HG03354 (cell line): ENCODE results near the gene OTOA.
"Not testable (repeated sequence)": the region's sequence is repeated elsewhere in the genome, so short reads cannot be mapped to it uniquely, and the experiment has no call there.

Source experiments
- ATAC-seq: cut with Tn5 transposase; IDR thresholded peaks from one replicate; pipeline ENCODE4 v1.9.1; 2021; ENCODE audit warnings: mild to moderate bottlenecking; ENCODE audit not compliant: unreplicated experiment, poor library complexity, severe bottlenecking

OTOA gene

DNA sequence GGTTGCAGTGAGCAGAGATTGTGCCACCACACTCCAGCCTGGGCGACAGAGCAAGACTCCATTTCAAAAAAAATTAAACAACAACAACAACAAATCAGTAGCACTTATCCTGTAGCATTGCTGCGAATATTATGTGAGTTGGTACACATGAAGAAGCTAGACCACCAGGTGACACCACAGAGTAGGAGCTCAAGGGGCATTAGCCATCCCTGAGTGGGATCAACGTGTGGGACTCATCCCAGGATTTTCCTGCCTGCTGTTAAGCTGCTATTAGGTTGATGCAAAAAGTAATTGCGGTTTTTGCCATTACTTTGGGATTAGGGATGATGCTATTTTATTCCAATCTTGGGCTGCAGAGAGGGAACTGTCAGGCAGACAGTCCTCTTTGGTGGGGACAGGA, 47.2 kb downstream of the OTOA start:
- ATAC-seq = no peak

DNA sequence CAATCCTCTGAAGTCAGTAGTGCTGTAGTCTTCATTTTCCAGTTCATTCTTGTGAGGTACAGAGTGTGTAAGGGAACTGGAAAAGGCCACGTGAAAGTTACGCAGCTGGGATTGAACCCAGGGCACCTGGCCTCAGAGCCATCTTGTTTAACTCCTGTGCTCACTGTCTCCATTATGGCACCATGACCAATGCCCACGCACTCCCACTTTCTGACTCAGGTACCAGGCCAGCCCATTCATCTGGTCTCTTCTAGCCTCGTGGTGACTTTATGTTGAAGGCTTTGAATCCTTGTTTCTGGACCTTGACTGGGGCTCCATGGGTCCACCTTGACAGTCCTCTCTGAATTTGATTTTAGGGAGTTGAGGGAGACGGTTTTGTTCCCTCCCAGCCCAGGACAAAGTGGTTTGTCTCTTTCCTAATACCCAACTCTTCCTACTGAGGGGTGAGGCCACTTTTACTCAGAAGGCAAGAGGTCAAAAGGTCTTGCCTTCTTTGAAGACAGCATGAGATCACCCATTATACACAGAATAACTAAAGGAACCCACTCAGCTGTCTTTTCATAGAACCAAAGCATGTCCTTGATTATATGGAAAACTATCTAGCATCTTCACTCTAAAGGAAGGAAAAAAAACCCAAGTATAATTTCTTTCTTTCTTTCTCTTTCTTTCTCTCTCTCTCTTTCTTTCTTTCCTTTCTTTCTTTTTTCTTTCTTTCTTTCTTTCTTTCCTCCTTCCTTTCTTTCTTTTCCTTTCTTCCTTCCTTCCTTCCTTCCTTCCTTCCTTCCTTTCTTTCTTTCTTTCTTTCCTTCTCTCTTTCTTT, 50.0 kb downstream of the OTOA start:
- ATAC-seq = no peak

DNA sequence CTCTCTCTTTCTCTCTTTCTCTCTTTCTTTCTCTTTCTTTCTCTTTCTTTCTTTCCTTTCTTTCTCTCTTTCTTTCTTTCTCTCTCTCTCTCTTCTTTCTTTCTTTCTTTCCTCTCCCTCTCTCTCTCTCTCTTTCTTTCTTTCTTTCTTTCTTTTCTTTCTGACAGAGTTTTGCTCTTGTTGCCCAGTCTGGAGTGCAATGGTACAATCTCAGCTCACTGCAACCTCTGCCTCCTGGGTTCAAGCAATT, 50.5 kb downstream of the OTOA start:
- ATAC-seq = not testable (repeated sequence)

DNA sequence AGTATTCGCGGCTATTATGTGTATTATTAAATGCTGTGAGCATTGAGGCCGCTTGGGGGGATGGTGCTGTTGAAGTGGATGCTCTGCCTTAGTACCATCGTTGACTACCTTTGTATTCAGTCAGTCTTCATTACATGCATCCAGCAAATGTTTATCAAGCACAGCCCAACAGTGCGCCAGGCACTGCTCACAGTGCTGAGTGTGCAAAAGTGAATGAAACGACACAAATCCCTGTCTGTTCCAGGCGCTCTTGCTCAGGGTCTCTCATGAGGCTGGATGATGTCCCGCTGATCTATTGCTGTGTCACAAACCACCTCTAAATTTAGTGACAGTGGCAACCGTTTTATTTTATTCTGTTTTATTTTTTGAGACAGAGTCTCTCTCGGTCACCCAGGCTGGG, 53.8 kb downstream of the OTOA start:
- no peak for ATAC-seq

DNA sequence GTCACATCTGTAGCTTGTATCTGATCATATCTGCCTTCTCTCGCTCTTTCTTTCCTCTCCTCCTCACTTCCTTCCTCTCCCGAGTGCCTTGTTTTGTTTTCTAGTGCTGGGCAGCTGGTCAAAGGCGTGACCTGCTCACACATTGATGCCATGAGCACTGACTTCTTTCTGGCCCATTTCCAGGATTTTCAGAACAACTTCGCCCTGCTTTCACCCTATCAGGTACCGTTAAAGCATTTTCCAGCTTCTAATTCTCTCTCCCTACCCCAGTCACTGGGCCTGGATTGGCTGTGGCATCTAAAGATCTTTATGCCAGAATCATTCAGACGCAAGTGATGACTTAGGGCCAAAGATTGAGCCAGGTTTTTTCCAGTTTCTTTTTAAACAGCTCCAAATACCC, 55.5 kb downstream of the OTOA start:
- no peak for ATAC-seq

DNA sequence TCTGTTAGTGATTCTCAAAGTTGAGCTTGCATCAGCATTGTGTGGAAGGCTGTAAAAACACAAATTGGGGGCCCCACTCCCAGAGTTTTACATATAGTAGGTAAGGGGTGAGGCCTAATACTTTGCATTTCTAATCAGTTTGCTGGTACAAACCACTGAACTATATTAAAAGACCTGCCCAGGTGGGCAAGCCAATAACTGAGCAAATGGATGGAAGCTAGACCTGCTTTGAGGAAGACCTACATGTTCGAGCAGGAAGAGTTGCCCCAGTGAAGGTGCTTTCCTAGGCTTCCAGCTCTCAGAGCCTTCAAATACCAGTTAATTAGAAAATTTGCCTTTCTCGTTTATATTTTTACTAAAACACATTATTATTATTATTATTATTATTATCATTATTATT, 56.8 kb downstream of the OTOA start:
- no peak for ATAC-seq

DNA sequence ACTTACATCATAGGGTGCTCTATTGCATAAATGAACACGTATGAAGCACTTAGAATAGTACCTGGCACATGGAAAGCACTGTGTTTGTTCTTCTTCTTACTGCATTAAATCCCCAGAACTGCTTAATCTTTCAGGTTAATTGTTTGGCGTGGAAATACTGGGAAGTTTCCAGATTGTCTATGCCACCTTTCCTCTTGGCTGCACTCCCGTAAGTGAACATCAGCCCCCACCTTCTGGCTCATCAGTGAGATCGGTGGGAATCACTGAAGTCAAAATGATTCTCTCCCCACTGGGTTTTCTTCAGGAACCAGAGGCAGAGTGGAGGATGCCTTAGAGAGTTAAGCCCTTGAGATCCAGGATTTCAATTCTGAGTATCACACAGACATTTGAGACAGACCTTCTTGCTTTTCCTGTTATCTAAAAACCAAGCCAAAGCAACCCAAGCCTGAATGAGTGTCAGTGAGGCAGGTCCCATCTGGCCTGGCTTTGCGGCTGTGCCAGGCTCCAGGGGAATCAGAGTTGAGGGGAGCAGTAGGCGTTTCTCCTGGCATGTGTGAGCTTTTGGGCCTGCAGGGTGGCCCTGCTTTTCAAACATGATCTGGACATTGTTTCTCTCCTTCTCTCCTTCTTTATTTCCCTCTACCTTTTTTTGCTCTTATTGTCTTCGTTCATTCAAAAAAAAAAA, 59.1 kb downstream of the OTOA start:
- ATAC-seq = no peak

DNA sequence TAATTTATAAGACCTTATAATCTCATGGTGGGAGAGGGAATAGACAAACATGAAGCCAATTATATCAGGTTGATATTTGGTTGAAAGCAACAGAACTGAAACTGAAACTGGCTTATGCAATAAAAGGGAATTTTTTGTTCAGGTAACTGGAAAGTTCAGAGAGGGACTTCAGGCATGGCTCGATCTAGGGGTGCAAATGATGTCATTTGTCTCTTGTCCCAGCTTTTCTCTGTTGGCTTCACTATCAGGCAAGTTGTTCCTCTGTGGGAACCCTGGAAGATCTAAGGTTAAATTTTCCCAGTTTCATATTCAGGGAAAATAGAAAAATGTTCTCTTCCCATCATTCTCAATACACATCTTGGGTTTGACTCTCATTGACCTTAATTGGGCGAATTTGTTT, 59.8 kb downstream of the OTOA start:
- ATAC-seq = no peak

DNA sequence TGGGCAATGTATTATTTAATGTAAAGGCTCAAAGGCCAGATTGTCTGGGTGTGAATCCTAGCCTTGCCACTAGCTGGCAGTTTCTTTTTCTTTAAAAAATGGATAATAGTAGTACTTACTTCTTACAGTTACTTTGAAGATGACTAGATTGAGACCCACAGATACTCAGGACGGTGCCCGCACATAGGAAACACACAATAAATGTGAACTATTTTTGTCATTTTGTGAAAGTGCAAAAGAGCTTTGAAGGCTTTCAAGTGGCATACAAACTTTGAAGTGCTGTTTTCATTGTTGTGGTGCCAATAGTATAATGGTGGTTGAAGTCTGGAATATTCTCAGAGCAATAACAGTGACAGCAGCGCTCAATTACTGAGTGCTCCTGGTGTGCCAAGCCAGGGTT, 63.6 kb downstream of the OTOA start:
- no peak for ATAC-seq

DNA sequence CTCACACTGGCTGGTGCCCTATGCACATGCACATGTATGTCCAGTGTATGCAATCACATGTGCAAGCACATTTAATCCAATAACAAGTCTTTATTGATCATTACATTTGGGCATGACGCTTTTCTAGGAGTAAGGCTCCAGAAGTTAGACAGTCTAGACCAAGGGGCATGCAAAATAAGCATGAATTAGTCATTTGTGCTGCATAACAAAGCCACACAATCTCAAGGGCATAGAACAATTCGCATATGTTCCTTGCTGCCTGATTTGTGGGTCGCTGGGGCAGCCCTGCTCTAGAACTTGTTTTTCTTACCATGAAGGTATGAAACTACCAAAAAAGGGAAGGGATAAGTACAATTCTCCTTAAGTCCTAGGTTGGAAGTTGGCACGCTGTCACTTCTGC, 67.5 kb downstream of the OTOA start:
- ATAC-seq = not testable (repeated sequence)

DNA sequence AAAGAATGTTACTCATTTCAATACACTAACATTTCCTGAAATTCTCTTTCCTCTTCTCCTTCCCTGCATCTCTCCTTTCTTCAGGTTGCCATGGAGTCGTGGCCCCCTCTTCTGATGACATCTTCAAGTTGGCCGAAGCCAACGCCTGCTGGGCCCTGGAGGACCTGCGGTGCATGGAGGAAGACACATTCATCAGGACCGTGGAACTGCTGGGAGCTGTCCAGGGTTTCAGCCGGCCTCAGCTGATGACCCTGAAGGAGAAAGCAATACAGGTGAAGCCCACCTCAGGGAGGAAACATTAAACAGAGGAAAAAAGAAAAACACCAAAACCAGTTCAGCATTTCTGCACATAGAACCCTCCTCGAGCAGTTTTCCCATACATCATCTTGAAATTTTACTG, 76.9 kb downstream of the OTOA start:
- not testable (repeated sequence) for ATAC-seq

DNA sequence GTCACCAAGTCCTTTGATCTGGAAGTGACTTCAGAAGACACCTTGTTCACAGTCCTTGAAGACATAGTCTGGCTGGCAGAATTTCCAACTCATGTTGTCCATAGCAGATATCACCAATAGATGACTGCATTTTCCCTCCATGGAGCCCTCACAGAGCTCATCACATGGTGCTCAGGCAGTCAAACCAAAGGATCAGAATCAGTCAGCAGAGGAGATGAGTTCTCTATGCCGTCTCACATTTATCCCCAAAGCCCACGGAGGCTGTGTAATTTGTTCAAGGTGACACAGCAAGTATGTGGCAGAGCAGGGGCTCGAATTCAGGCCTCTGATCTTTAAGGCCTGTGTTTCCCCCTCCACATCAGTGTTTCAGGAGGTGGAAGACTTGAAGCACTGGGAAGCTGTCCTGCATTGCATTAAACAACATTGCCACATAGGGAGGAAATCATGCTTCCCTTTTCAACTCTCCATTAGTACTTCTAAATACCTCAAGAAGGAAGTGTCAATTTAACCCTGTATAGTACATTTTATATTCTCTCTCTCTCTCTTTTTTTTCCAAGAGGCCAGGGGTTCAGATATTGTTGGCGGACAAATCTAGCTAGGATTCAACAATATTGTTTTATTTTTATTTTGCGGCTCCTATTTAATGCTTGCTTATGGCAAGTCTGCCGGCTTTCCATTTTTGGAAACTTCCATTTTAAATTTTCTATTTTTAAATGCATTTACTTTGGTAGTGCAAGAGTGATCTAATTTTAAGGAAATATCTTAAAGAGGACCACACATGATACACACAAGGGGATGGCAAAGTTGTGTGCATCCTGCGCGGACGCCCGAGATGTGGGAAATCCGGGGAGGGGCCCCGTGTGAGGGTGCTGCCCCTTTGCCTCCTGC, 92.7 kb downstream of the OTOA start:
- ATAC-seq = peak; percentile 22

DNA sequence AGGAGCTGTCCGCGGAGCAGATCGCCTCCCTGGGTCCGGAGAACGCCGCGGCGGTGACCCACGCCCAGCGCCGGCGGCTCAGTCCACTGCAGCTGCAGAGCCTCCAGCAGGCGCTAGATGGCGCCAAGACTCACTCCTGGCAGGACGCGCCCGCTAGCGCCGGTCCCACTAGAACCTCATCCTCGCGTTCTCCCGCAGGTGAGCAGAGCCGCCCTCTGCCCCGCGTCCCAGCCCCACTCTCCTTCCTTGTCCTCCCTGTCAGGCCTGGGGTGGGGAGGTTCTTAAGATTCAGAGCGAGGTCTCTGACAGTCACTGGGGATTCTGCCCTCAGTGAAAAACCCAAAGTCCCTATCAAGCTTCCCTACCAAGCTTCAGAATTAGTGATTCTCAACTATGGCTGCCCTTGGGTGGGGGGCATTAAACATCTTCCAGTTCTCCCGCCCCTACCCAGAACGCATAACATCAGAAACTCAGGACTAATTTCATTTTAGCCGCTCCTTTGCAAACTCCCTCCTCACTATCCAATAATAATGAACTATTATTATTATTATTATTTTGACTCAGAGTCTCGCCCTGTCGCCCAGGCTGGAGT, 93.4 kb downstream of the OTOA start:
- ATAC-seq = peak; percentile 81

DNA sequence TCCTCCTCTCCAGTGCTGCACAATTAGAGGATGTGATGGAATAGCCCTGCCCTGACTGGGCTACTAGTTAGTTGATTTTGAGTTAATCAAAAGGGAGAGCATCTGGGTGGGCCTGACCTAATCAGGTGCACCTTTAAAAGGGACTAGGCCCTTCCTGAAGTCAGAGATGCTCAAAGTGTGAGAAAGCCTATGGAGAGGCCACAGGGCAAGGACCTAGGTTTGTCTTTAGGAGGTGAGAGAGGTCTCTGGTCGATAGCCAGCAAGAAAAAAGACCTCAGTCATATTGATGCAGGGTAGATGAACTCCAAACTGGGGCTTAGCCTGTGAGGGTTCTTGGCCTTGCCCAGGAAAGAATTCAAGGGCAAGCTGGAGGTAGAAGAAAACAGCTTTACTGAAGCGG, 104.5 kb downstream of the OTOA start:
- ATAC-seq = not testable (repeated sequence)

DNA sequence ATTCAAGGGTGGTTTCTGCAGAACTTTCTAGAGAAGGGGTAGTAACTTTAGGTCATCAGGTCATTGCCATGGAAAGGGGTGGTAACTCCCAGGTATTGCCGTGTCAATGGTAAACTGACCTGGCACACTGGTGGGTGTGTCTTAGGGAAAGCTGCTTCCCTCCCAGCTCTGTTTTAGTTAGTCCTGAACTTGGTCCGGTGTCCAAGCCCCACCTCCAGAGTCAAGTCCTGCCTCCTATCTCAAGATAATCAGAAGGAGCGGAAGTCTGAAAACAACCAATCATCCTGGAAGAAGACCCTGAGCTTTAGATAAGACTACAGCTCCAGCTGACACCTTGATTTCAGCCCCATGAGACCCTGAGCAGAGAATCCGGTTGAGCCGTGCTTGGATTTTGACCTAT, 105.0 kb downstream of the OTOA start:
- not testable (repeated sequence) for ATAC-seq

DNA sequence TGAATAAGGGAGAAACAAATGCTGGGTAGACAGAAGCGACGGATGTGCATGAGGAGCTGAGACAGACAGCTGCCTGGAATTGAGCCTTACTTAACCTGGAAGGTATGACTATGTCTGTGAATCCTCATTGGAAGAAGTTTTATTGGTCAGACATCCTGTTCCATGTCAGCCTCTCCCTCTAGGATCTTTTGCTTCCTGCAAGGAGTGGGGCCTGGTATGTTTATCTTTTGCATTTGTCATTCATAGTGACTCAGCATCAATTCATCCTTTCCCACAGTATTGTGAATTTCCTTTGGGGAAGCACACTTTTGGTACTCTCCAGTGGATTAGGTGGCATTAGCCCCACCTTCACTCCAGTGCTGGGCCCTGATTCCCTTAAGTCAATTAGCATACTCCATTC, 105.5 kb downstream of the OTOA start:
- ATAC-seq = not testable (repeated sequence)

DNA sequence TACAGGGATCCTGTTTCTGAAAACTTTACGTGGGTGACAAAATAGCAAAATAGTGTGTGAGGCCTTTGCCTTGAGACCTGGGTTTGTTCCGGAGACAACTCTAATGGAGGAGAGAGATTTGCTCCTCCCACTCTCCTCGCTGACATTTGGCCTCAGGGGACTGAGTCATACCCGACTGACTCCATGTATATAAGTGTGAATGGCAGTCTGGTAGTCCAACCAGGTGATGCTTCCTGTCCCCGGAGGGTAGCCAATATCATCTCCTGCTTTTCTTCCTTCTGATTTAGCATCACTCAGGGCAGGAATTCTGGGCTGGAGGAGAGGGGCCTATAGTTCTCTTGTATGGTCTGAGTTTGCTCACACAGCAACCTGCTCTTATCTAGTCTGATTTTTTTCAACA, 106.8 kb downstream of the OTOA start:
- ATAC-seq = not testable (repeated sequence)

DNA sequence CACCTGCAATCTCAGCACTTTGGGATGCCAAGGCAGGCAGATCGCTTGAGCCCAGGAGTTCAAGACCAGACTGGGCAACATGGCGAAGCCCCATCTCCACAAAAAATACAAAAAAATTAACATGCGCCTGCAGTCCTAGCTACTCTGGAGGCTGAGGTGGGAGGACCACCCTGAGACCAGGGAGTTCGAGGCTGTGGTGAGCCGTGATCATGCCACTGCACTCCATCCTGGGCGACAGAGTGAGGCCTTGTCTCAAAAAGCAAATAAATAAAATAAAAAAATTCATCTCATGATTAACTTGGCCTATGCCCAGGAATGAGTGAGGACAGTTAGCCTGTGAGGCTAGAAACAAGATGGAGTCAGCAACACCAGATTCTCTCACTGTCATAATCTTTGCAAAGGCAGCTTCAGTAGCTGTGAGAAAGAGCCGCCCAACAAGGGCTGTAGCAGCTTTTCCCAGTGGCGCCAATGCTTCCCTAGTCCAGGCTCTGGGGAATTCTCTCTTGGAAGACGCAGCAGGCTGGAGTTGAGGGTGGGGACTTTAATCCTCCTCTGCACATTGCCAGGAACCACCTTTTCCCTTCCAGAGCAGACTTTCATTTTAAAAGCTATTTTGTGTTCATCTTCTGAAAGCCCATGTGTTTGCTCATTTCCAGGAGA, 108.9 kb downstream of the OTOA start:
- ATAC-seq = not testable (repeated sequence)

DNA sequence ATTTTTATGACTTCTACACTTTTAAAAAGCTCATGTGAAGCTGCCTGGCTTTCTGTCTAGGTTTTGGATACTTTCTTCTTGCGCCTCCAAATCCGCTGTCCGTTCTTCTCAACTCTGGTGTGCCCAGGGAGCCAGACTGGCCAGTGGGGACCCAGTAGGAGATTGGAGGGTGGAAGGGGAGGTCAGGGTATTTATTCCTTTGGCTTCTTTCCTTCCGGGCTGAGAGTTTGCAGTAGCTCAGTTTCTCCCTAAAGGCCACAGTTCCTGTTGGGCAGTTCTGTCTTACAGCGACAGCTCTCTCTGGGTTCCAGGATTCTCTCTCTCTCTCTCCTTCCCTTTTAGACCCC, 109.4 kb downstream of the OTOA start:
- ATAC-seq = not testable (repeated sequence)

DNA sequence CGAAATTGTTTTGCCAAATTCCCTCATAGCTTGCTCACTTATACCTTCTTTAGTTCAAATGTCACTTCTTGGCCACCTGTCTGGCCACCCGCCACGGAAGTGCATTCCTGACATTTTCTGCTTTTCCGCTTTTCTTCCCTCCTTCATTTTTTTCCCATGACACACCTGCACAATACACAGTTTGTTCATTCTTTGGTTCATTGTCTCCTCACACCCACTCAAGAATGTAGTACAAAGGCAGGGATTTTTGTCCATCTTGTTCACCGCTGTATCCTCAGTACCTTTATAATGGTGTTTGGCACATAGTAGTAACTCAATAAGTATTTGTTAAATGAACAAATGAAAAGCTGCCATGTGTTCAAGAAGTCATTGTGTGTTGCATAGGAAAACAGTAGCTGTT, 116.8 kb downstream of the OTOA start:
- not testable (repeated sequence) for ATAC-seq
